ENCODE data around the gene IFNA5. TPM values are rescaled to one million over a fixed set of nuclear protein-coding genes. Genes with fewer than 3 reads are reported as not detected.

IFNA5 gene
- total and polyA plus RNA-seq, 2 experiments from 2014 or later: not detected

DNA sequence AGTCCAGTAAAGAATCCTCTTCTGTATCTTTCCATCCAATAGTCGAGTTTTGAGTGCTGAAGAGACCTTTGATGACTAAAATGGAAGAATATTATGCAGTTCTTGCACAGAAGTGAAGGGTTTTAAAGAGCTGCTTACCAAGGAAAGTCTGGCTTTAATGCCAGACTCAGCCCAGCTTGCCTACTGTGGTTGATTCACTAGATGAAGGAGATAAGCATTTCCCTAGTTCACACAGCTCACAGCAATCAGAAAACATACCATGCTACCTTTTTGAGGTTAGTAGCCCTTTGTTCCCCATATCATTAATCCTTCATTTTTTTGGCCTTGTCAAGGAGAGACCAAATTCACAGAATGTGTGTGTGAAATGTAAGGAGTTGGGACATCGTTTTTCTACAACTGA lies 15.3 kb downstream of the IFNA5 start:
- TF ChIP-seq, protein P1, sequence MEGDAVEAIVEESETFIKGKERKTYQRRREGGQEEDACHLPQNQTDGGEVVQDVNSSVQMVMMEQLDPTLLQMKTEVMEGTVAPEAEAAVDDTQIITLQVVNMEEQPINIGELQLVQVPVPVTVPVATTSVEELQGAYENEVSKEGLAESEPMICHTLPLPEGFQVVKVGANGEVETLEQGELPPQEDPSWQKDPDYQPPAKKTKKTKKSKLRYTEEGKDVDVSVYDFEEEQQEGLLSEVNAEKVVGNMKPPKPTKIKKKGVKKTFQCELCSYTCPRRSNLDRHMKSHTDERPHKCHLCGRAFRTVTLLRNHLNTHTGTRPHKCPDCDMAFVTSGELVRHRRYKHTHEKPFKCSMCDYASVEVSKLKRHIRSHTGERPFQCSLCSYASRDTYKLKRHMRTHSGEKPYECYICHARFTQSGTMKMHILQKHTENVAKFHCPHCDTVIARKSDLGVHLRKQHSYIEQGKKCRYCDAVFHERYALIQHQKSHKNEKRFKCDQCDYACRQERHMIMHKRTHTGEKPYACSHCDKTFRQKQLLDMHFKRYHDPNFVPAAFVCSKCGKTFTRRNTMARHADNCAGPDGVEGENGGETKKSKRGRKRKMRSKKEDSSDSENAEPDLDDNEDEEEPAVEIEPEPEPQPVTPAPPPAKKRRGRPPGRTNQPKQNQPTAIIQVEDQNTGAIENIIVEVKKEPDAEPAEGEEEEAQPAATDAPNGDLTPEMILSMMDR (IDR thresholded peaks at IDR 0.05; ENCODE audit: low read depth, low read length): no peak
- Histone ChIP-seq H3K27me3 (peaks cover 21% of the 10 kb centered on the region), H3K9me3 (ENCODE audit: low read depth) (no peaks in the 10 kb centered on the region)

DNA sequence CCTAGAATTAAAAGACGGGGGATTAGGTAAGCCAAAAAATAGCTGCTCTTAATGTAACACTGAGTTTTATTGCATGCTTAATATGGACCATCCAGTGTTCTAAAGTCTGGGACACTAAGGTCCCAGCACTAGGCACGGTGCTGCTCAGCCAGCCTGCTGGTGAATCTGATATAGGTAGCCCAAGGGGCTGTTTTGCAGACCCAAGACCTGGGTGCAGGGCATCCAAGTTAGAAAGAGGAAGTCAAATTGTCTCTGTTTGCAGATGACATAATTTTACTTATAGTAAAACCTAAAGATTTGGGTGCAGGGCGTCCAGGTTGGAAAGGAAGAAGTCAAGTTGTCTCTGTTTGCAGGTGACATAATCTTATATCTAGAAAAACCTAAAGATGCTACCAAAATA lies 17.8 kb downstream of the IFNA5 start:
- TF ChIP-seq, protein P1 (IDR thresholded peaks at IDR 0.05; ENCODE audit: low read depth, low read length): no peak
- Histone ChIP-seq H3K4me3 (no peak overlapping the region), H3K9me3 (ENCODE audit: low read depth) (no peaks in the 10 kb centered on the region), H3K27me3 (peaks cover 8% of the 10 kb centered on the region), H3K36me3 (no peaks in the 10 kb centered on the region), H3K27ac (no peak overlapping the region), H3K4me1 (ENCODE audit: low read depth) (no peaks in the 10 kb centered on the region)
- no peak for DNase-seq (ENCODE audit: low read depth in 1 of 2, low spot score in 1 of 2)

More for the DNA sequence above, 15.3 kb downstream of the IFNA5 start:
- no peak overlapping the region for H3K27ac ChIP-seq
- DNase-seq (ENCODE audit: low read depth in 1 of 2, low spot score in 1 of 2): no peak
- no peaks in the 10 kb centered on the region for H3K4me1 ChIP-seq (ENCODE audit: low read depth)
- H3K36me3 ChIP-seq: no peaks in the 10 kb centered on the region
- no peak overlapping the region for H3K4me3 ChIP-seq

DNA sequence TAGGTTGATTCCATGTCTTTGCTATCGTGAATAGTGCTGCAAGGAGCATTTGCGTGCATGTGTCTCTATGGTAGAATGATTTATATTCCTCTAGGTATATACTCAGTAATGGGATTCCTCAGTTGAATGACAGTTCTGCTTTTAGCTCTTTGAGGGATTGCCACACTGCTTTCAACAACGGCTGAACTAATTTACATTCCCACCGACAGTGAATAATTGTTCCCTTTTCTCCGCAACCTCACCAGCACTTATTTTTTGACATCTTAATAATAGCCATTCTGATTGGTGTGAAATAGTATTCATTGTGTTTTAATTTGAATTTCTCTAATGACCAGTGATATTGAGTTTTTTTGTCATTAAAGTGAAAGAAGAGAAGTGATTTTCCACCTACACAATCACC lies 18.5 kb downstream of the IFNA5 start:
- Histone ChIP-seq H3K4me3 (no peak overlapping the region), H3K9me3 (ENCODE audit: low read depth) (no peaks in the 10 kb centered on the region), H3K27me3 (peaks cover 1% of the 10 kb centered on the region), H3K27ac (no peak overlapping the region), H3K4me1 (ENCODE audit: low read depth) (no peaks in the 10 kb centered on the region), H3K36me3 (no peaks in the 10 kb centered on the region)
- DNase-seq (ENCODE audit: low read depth in 1 of 2, low spot score in 1 of 2): no peak
- TF ChIP-seq, protein P1 (IDR thresholded peaks at IDR 0.05; ENCODE audit: low read depth, low read length): no peak

DNA sequence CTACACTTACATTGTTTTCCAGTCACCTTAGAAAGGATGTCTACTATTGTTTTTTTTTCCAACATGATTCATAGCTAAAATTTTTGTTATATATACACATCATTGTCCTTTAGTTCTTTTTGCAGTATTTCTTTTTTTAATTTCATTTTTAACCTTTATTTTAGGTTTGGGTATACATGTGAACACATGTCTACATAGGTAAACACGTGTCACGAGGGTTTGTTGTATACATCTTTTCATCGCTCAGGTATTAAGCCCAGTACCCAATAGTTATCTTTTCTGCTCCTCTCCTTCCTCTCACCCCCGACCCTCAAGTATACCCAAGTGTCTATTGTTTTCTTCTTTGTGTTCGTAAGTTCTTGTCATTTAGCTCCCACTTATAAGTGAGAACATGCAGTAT lies 19.0 kb downstream of the IFNA5 start:
- Histone ChIP-seq H3K27ac (no peak overlapping the region), H3K36me3 (no peaks in the 10 kb centered on the region), H3K4me1 (ENCODE audit: low read depth) (no peaks in the 10 kb centered on the region), H3K4me3 (no peak overlapping the region), H3K9me3 (ENCODE audit: low read depth) (no peaks in the 10 kb centered on the region), H3K27me3 (peaks cover 5% of the 10 kb centered on the region)
- DNase-seq (ENCODE audit: low read depth in 1 of 2, low spot score in 1 of 2): no peak
- TF ChIP-seq, protein P1 (IDR thresholded peaks at IDR 0.05; ENCODE audit: low read depth, low read length): no peak

DNA sequence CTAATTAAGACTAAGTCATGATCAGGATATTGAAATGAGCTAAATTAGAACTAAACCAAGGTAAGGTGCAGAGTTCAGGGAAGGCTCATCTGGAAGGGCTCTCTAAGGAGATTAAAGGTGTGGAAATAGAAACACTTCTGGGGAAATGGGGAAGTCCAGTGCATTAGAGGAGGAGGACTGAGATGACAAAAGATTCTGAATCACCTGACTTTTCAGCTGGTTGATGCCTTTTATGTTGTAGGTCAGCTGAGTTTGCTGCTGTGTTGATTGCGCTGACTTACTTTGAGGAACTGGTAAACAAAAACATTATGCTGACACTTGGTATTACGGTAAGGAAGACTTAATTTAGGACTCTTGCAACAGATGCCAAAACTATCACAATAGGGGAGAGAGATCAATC lies 23.8 kb downstream of the IFNA5 start:
- H3K4me1 ChIP-seq (ENCODE audit: low read depth): no peaks in the 10 kb centered on the region
- H3K4me3 ChIP-seq: no peak overlapping the region
- DNase-seq (ENCODE audit: low read depth in 1 of 2, low spot score in 1 of 2): no peak
- H3K36me3 ChIP-seq: no peaks in the 10 kb centered on the region
- TF ChIP-seq, protein P1 (IDR thresholded peaks at IDR 0.05; ENCODE audit: low read depth, low read length): no peak
- H3K27me3 ChIP-seq: peaks cover 13% of the 10 kb centered on the region
- H3K9me3 ChIP-seq (ENCODE audit: low read depth): no peaks in the 10 kb centered on the region
- H3K27ac ChIP-seq: no peak overlapping the region

DNA sequence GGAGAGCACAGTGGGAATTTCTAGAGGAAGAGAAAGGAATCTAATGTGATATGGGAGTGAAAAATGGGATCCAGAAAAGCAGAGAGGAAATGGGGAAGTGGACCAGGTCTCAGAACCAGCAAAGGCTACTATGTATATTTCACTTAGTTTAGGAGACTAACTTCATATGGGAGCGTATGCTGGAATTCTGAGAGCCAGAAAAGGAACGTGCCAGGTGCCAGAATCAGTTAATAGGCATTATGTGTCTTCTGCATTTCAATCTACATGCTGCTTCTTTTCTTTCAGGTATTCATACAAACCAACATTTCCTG lies 36.8 kb downstream of the IFNA5 start:
- no peak overlapping the region for H3K27ac ChIP-seq
- no peak overlapping the region for H3K4me3 ChIP-seq
- H3K36me3 ChIP-seq: no peaks in the 10 kb centered on the region
- H3K4me1 ChIP-seq (ENCODE audit: low read depth): no peaks in the 10 kb centered on the region
- no peaks in the 10 kb centered on the region for H3K9me3 ChIP-seq (ENCODE audit: low read depth)
- TF ChIP-seq, protein P1 (IDR thresholded peaks at IDR 0.05; ENCODE audit: low read depth, low read length): no peak
- DNase-seq (ENCODE audit: low read depth in 1 of 2, low spot score in 1 of 2): no peak
- peaks cover 61% of the 10 kb centered on the region for H3K27me3 ChIP-seq

All from cardiac muscle cell (in vitro differentiated cells and primary cell).